ENCODE measurements around the gene SRSF3. TPM values are rescaled to one million over a fixed set of nuclear protein-coding genes. Genes with fewer than 3 reads are reported as not detected.
"Not testable (repeated sequence)": the region's sequence is repeated elsewhere in the genome, so short reads cannot be mapped to it uniquely, and the experiment has no call there.

Gene SRSF3
- total RNA-seq, 2 experiments from 2014 or later = 316 to 539 TPM

- no peak for DNase-seq (ENCODE audit: low spot score)
Measured at GRCh38 chr6:36599791-36600209, 5.6 kb downstream of the SRSF3 start.

DNA sequence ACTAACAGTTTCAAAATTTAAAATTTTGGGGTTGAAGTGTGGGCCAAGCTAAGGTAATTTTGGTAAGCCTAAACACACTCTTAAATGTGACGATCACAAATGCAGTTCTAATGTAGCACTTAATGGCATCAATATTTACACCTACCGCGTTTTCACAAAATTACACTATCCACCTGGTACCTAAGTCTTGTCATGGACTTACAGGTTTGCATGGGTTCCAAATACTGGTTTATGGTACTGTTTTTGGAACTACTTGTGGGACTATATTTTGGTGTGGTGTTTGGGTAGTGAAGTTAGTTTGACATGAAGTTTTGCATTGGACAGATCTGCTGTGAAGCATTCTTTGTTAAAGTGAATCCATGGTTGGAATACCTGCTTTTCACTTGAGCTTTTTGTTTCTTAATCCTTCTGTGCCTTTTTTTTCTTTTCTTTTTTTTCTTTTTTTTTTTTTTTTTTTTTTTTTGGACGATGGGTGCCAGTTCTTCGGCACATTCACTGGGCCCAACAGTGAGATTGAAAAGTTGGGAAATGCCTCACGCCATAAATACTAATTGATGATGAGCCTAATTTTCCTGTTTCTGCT, 6.5 kb downstream of the SRSF3 start:
- peaks cover 100% of the 10 kb centered on the region for H3K36me3 ChIP-seq (ENCODE audit: insufficient read depth, low read length)
- intact Hi-C loops (cut with micrococcal nuclease; ENCODE audit: unreplicated experiment) = no loop called here
- peaks cover 60% of the 10 kb centered on the region for H3K4me1 ChIP-seq (ENCODE audit: insufficient read depth, low read length, poor library complexity, severe bottlenecking)
- no peak overlapping the region for H2AFZ ChIP-seq (ENCODE audit: low read length)
- TF ChIP-seq CTCF (conservative IDR thresholded peaks at IDR 0.05; ENCODE audit: low read length) (no peak), EZH2phosphoT487 (IDR thresholded peaks at IDR 0.05; ENCODE audit: borderline replicate concordance, low read depth, low read length) (no peak)
- DNase-seq (ENCODE audit: low spot score) = no peak
- CTCF ChIA-PET (ENCODE audit: unreplicated experiment) = no interaction called here
- POLR2A ChIA-PET = interaction anchor here (0.6 to 1.4 kb wide), 5 partner anchors 10 to 970 kb away, joined by 3 to 6 read pairs (median 3); no protein-coding TSS in a partner anchor
- no peak overlapping the region for H3K27ac ChIP-seq (ENCODE audit: low read depth, low read length, poor library complexity, severe bottlenecking)
- peaks cover 92% of the 10 kb centered on the region for H4K20me1 ChIP-seq (ENCODE audit: insufficient read depth, low read length)
- BruUV-seq (replicated peaks) = no TSS peak
- no peaks in the 10 kb centered on the region for H3K9me3 ChIP-seq (ENCODE audit: low read length)
- H3K4me3 ChIP-seq (ENCODE audit: low read depth, low read length, poor library complexity, severe bottlenecking) = no peak overlapping the region
- peak overlapping the region; percentile 85; the same call in 1 of the 2 replicates for H3K4me2 ChIP-seq (ENCODE audit: low read length)
- H3K79me2 ChIP-seq (ENCODE audit: insufficient read depth, low read depth, low read length) = peaks cover 100% of the 10 kb centered on the region
- H3K9me2 ChIP-seq (ENCODE audit: insufficient read depth, low read length) = no peaks in the 10 kb centered on the region

More at GRCh38 chr6:36599791-36600209, 5.6 kb downstream of the SRSF3 start:
- H3K4me2 ChIP-seq (ENCODE audit: low read length) = peak overlapping the region; percentile 85; the same call in 1 of the 2 replicates
- intact Hi-C loops (cut with micrococcal nuclease; ENCODE audit: unreplicated experiment) = loop anchor here (10.0 kb wide), 1 partner anchor 405 kb away; the partner anchor contains the start of gene FGD2
- H3K79me2 ChIP-seq (ENCODE audit: insufficient read depth, low read depth, low read length) = peaks cover 100% of the 10 kb centered on the region
- no peak overlapping the region for H3K27ac ChIP-seq (ENCODE audit: low read depth, low read length, poor library complexity, severe bottlenecking)
- BruUV-seq (replicated peaks) = no TSS peak
- peaks cover 92% of the 10 kb centered on the region for H4K20me1 ChIP-seq (ENCODE audit: insufficient read depth, low read length)
- CTCF ChIA-PET (ENCODE audit: unreplicated experiment) = no interaction called here
- TF ChIP-seq EZH2phosphoT487 (IDR thresholded peaks at IDR 0.05; ENCODE audit: borderline replicate concordance, low read depth, low read length) (no peak), CTCF (conservative IDR thresholded peaks at IDR 0.05; ENCODE audit: low read length) (no peak)
- peaks cover 60% of the 10 kb centered on the region for H3K4me1 ChIP-seq (ENCODE audit: insufficient read depth, low read length, poor library complexity, severe bottlenecking)
- POLR2A ChIA-PET = interaction anchor here (0.6 to 1.4 kb wide), 4 partner anchors 9 to 77 kb away, joined by 3 to 5 read pairs (median 4); no protein-coding TSS in a partner anchor
- H2AFZ ChIP-seq (ENCODE audit: low read length) = no peak overlapping the region
- no peaks in the 10 kb centered on the region for H3K9me2 ChIP-seq (ENCODE audit: insufficient read depth, low read length)
- peaks cover 100% of the 10 kb centered on the region for H3K36me3 ChIP-seq (ENCODE audit: insufficient read depth, low read length)
- no peak overlapping the region for H3K4me3 ChIP-seq (ENCODE audit: low read depth, low read length, poor library complexity, severe bottlenecking)
- no peaks in the 10 kb centered on the region for H3K9me3 ChIP-seq (ENCODE audit: low read length)

DNA sequence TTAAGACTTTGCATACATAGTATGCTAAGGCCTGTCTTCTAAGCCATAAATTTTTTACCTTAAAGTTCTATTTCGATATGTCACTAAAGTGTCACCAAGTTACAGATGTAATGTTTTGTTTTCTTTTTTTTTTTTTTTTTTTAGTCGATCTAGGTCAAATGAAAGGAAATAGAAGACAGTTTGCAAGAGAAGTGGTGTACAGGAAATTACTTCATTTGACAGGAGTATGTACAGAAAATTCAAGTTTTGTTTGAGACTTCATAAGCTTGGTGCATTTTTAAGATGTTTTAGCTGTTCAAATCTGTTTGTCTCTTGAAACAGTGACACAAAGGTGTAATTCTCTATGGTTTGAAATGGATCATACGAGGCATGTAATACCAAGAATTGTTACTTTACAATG, 7.7 kb downstream of the SRSF3 start:
- CTCF ChIA-PET (ENCODE audit: unreplicated experiment); DNase-seq (ENCODE audit: low spot score); H2AFZ ChIP-seq (ENCODE audit: low read length); H3K9me3 ChIP-seq (ENCODE audit: low read length); H3K9me2 ChIP-seq (ENCODE audit: insufficient read depth, low read length); H3K27ac ChIP-seq (ENCODE audit: low read depth, low read length, poor library complexity, severe bottlenecking); BruUV-seq (replicated peaks); intact Hi-C loops (cut with micrococcal nuclease; ENCODE audit: unreplicated experiment); H3K4me3 ChIP-seq (ENCODE audit: low read depth, low read length, poor library complexity, severe bottlenecking); H3K4me2 ChIP-seq (ENCODE audit: low read length): not testable (repeated sequence)
- POLR2A ChIA-PET = interaction anchor here (0.7 kb wide), 2 partner anchors 140 to 881 kb away, joined by 3 to 4 read pairs; no protein-coding TSS in a partner anchor
- peaks cover 91% of the 10 kb centered on the region for H3K79me2 ChIP-seq (ENCODE audit: insufficient read depth, low read depth, low read length)
- peaks cover 84% of the 10 kb centered on the region for H4K20me1 ChIP-seq (ENCODE audit: insufficient read depth, low read length)
- peaks cover 99% of the 10 kb centered on the region for H3K36me3 ChIP-seq (ENCODE audit: insufficient read depth, low read length)
- H3K4me1 ChIP-seq (ENCODE audit: insufficient read depth, low read length, poor library complexity, severe bottlenecking) = peaks cover 57% of the 10 kb centered on the region

All from OCI-LY7 (cell line).